PFSK-1 (cell line): Measurements from ENCODE around the gene ZNF277.

Source experiments
- POLR2AphosphoS5 ChIP-seq: IDR thresholded peaks from 2 replicates; pipeline ENCODE4 v1.6.1; 2012; ENCODE audit warnings: low read depth, mild to moderate bottlenecking, control low read depth, low read length, moderate library complexity
- REST ChIP-seq, 2 experiments: IDR thresholded peaks; 2 replicates each; pipeline versions ENCODE4 v1.6.1 to v1.8.0; 2011 to 2012; ENCODE audit warnings: low read depth in 2 of 2, low read length in 2 of 2, control low read depth in 1 of 2, inconsistent platforms in 1 of 2, mild to moderate bottlenecking in 1 of 2, moderate library complexity in 1 of 2; ENCODE audit not compliant: insufficient read depth in 1 of 2
- SIN3A ChIP-seq: IDR thresholded peaks from 2 replicates; pipeline ENCODE4 v1.6.1; 2012; ENCODE audit warnings: mild to moderate bottlenecking, low read length, moderate library complexity, borderline replicate concordance; ENCODE audit not compliant: insufficient read depth
- TAF1 ChIP-seq: IDR thresholded peaks from 2 replicates; pipeline ENCODE4 v1.6.1; 2012; ENCODE audit warnings: low read length, control low read depth, borderline replicate concordance; ENCODE audit not compliant: insufficient read depth

- TF ChIP-seq SIN3A (no peak), REST (IDR thresholded peaks at IDR 0.05; ENCODE audit: insufficient read depth in 1 of 2, low read depth in 2 of 2, low read length in 2 of 2) (no peak), TAF1 (no peak), POLR2AphosphoS5 (no peak)
These were observed 23.2 kb upstream of the ZNF277 start for GRCh38 chr7:112183266-112183665.
